PFSK-1 (cell line): ENCODE data around the gene PBOV1.

Experiments used
- REST ChIP-seq, 2 experiments: IDR thresholded peaks; 2 replicates each; pipeline versions ENCODE4 v1.6.1 to v1.8.0; 2011 to 2012; ENCODE audit warnings: low read depth in 2 of 2, low read length in 2 of 2, control low read depth in 1 of 2, inconsistent platforms in 1 of 2, mild to moderate bottlenecking in 1 of 2, moderate library complexity in 1 of 2; ENCODE audit not compliant: insufficient read depth in 1 of 2
- TAF1 ChIP-seq: IDR thresholded peaks from 2 replicates; pipeline ENCODE4 v1.6.1; 2012; ENCODE audit warnings: low read length, control low read depth, borderline replicate concordance; ENCODE audit not compliant: insufficient read depth

- TF ChIP-seq TAF1 = no peak
- no peak for TF ChIP-seq REST (IDR thresholded peaks at IDR 0.05; ENCODE audit: insufficient read depth in 1 of 2, low read depth in 2 of 2, low read length in 2 of 2)
Measured at GRCh38 chr6:138218449-138218848, at the start of gene PBOV1.
